Suprapubic skin (tissue), 4 donors: Measurements from ENCODE around the gene BHLHE41. TPM values are rescaled to one million over a fixed set of nuclear protein-coding genes. Genes with fewer than 3 reads are reported as not detected.

ENCODE experiments used
- DNase-seq, 2 donors: peaks; one replicate each; pipeline ENCODE4 v3.0.0-alpha.2; 2019; ENCODE audit warnings: low spot score in 2 of 2
- H3K27ac ChIP-seq: fragments of 200-600 bp; sonication (generic); one replicate; pipeline ENCODE4 v1.5.1; 2019
- H3K27me3 ChIP-seq: fragments of 200-600 bp; sonication (generic); one replicate; pipeline ENCODE4 v1.5.1; 2019
- H3K36me3 ChIP-seq: fragments of 200-600 bp; sonication (generic); one replicate; pipeline ENCODE4 v1.5.1; 2019
- H3K4me1 ChIP-seq: fragments of 200-600 bp; sonication (generic); one replicate; pipeline ENCODE4 v1.5.1; 2019
- H3K4me3 ChIP-seq: fragments of 200-600 bp; sonication (generic); one replicate; pipeline ENCODE4 v1.5.1; 2019; ENCODE audit warnings: mild to moderate bottlenecking
- H3K9me3 ChIP-seq: fragments of 200-600 bp; sonication (generic); one replicate; pipeline ENCODE4 v1.5.1; 2019
- EP300 ChIP-seq: sonication (generic); formaldehyde crosslinking; IDR thresholded peaks from one replicate; pipeline ENCODE4 v1.6.1; 2017; ENCODE audit warnings: antibody characterized with exemption
- POLR2A ChIP-seq, 2 donors: fragments of 450-650 bp; IDR thresholded peaks; one replicate each; pipeline ENCODE4 v1.6.1; 2017; ENCODE audit warnings: antibody characterized with exemption in 2 of 2, mild to moderate bottlenecking in 2 of 2, moderate library complexity in 2 of 2
- POLR2AphosphoS5 ChIP-seq, 3 donors: sonication (generic); formaldehyde crosslinking; IDR thresholded peaks; one replicate each; pipeline ENCODE4 v1.6.1; 2017; ENCODE audit warnings: antibody characterized with exemption in 3 of 3
- WGBS: methylation state at CpG from one replicate; pipeline ENCODE4 v1.1.5; 2018; 5-methylcytosine and 5-hydroxymethylcytosine counted together
- total RNA-seq, 4 donors: library from RNA; depleted of rRNA; stranded (reverse); fragments of >200 nt; gene quantifications; one replicate each; pipeline ENCODE4 v1.1.0, GENCODE V29; 2016
- TF ChIP-seq, protein P1 (sequence below), 2 donors: fragments of 200-600 bp in 1 of 2; fragments of 450-650 bp in 1 of 2; sonication (generic) in 1 of 2; IDR thresholded peaks; one replicate each; pipeline ENCODE4 v1.5.1; 2016 to 2019; ENCODE audit warnings: antibody characterized with exemption in 2 of 2, mild to moderate bottlenecking in 1 of 2, moderate library complexity in 1 of 2

The BHLHE41 gene
- total RNA-seq, 4 donors from 2014 or later: 2.5 to 7.2 (median 5.6) TPM

- Histone ChIP-seq H3K27ac (no peak overlapping the region), H3K9me3 (no peaks in the 10 kb centered on the region), H3K36me3 (no peaks in the 10 kb centered on the region), H3K4me1 (peaks cover 11% of the 10 kb centered on the region), H3K4me3 (no peak overlapping the region), H3K27me3 (no peaks in the 10 kb centered on the region)
- TF ChIP-seq POLR2AphosphoS5 (IDR thresholded peaks at IDR 0.05): no peak
- no peak for TF ChIP-seq EP300
- TF ChIP-seq POLR2A (IDR thresholded peaks at IDR 0.05): no peak
- TF ChIP-seq, protein P1, sequence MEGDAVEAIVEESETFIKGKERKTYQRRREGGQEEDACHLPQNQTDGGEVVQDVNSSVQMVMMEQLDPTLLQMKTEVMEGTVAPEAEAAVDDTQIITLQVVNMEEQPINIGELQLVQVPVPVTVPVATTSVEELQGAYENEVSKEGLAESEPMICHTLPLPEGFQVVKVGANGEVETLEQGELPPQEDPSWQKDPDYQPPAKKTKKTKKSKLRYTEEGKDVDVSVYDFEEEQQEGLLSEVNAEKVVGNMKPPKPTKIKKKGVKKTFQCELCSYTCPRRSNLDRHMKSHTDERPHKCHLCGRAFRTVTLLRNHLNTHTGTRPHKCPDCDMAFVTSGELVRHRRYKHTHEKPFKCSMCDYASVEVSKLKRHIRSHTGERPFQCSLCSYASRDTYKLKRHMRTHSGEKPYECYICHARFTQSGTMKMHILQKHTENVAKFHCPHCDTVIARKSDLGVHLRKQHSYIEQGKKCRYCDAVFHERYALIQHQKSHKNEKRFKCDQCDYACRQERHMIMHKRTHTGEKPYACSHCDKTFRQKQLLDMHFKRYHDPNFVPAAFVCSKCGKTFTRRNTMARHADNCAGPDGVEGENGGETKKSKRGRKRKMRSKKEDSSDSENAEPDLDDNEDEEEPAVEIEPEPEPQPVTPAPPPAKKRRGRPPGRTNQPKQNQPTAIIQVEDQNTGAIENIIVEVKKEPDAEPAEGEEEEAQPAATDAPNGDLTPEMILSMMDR (IDR thresholded peaks at IDR 0.05): no peak
- 48% methylated on average over 3 of the region's 3 CpGs for WGBS
- DNase-seq: no peak
Measured at GRCh38 chr12:26101350-26101734, 23.5 kb downstream of the BHLHE41 start.

GRCh38 chr12:26100666-26101349 is 24.0 kb downstream of the BHLHE41 start:
- H3K4me3 ChIP-seq: no peak overlapping the region
- H3K9me3 ChIP-seq: no peaks in the 10 kb centered on the region
- H3K27ac ChIP-seq: no peak overlapping the region
- H3K27me3 ChIP-seq: no peaks in the 10 kb centered on the region
- no peaks in the 10 kb centered on the region for H3K36me3 ChIP-seq
- DNase-seq: no peak
- H3K4me1 ChIP-seq: peaks cover 11% of the 10 kb centered on the region
- 73% methylated on average over 8 of the region's 8 CpGs for WGBS
- no peak for TF ChIP-seq POLR2A (IDR thresholded peaks at IDR 0.05)
- TF ChIP-seq, protein P1 (IDR thresholded peaks at IDR 0.05): no peak
- no peak for TF ChIP-seq POLR2AphosphoS5 (IDR thresholded peaks at IDR 0.05)
- TF ChIP-seq EP300: no peak

- Histone ChIP-seq H3K4me1 (peaks cover 11% of the 10 kb centered on the region), H3K27ac (no peak overlapping the region), H3K27me3 (no peaks in the 10 kb centered on the region), H3K9me3 (no peaks in the 10 kb centered on the region), H3K4me3 (no peak overlapping the region), H3K36me3 (no peaks in the 10 kb centered on the region)
- 17% methylated on average over 6 of the region's 6 CpGs for WGBS
- TF ChIP-seq POLR2A (IDR thresholded peaks at IDR 0.05): no peak
- TF ChIP-seq POLR2AphosphoS5 (IDR thresholded peaks at IDR 0.05): no peak
- TF ChIP-seq, protein P1 (IDR thresholded peaks at IDR 0.05): peak; percentile 90 to 97
- no peak for TF ChIP-seq EP300
- DNase-seq: peak in 1 of 2 donors; percentile 78
Measured at GRCh38 chr12:26097046-26097878, 27.6 kb downstream of the BHLHE41 start.

- H3K27ac ChIP-seq: no peak overlapping the region
- H3K4me3 ChIP-seq: no peak overlapping the region
- TF ChIP-seq, protein P1 (IDR thresholded peaks at IDR 0.05): no peak
- no peak for TF ChIP-seq EP300
- no peak for TF ChIP-seq POLR2A (IDR thresholded peaks at IDR 0.05)
- TF ChIP-seq POLR2AphosphoS5 (IDR thresholded peaks at IDR 0.05): no peak
- DNase-seq: no peak
- H3K36me3 ChIP-seq: no peaks in the 10 kb centered on the region
- no peaks in the 10 kb centered on the region for H3K9me3 ChIP-seq
- H3K27me3 ChIP-seq: no peaks in the 10 kb centered on the region
- WGBS: 100% methylated on average over 2 of the region's 2 CpGs
- H3K4me1 ChIP-seq: peaks cover 2% of the 10 kb centered on the region
Measured at GRCh38 chr12:26096036-26096435, 28.8 kb downstream of the BHLHE41 start.

GRCh38 chr12:26095186-26095585 is 29.7 kb downstream of the BHLHE41 start:
- Histone ChIP-seq H3K4me3 (no peak overlapping the region), H3K4me1 (no peaks in the 10 kb centered on the region), H3K27ac (no peak overlapping the region), H3K36me3 (no peaks in the 10 kb centered on the region), H3K27me3 (no peaks in the 10 kb centered on the region), H3K9me3 (no peaks in the 10 kb centered on the region)
- 94% methylated on average over 2 of the region's 2 CpGs for WGBS
- TF ChIP-seq, protein P1 (IDR thresholded peaks at IDR 0.05): no peak
- no peak for TF ChIP-seq POLR2AphosphoS5 (IDR thresholded peaks at IDR 0.05)
- no peak for TF ChIP-seq EP300
- no peak for TF ChIP-seq POLR2A (IDR thresholded peaks at IDR 0.05)
- DNase-seq: no peak
